HEK293T (cell line): ENCODE data around the gene GTPBP6.

ENCODE experiments used
- ELF4 ChIP-seq: fragments of 450-650 bp; IDR thresholded peaks from 2 replicates; pipeline ENCODE4 v1.6.1; 2017; ENCODE audit warnings: antibody characterized with exemption
- FOXK2 ChIP-seq: fragments of 450-650 bp; IDR thresholded peaks from 2 replicates; pipeline ENCODE4 v1.6.1; 2016; ENCODE audit warnings: mild to moderate bottlenecking
- FOXM1 ChIP-seq: fragments of 450-650 bp; IDR thresholded peaks from 2 replicates; pipeline ENCODE4 v1.6.1; 2017; ENCODE audit warnings: mild to moderate bottlenecking, borderline replicate concordance
- L3MBTL2 ChIP-seq: fragments of 450-650 bp; conservative IDR thresholded peaks from 2 replicates; pipeline ENCODE4 v1.6.1; 2016; ENCODE audit warnings: mild to moderate bottlenecking
- PKNOX1 ChIP-seq: fragments of 450-650 bp; IDR thresholded peaks from 2 replicates; pipeline ENCODE4 v1.6.1; 2016
- SUZ12 ChIP-seq: fragments of 450-650 bp; IDR thresholded peaks from 2 replicates; pipeline ENCODE4 v1.6.1; 2016; ENCODE audit warnings: mild to moderate bottlenecking
- TARDBP ChIP-seq: fragments of 450-650 bp; IDR thresholded peaks from 2 replicates; pipeline ENCODE4 v1.6.1; 2016

DNA sequence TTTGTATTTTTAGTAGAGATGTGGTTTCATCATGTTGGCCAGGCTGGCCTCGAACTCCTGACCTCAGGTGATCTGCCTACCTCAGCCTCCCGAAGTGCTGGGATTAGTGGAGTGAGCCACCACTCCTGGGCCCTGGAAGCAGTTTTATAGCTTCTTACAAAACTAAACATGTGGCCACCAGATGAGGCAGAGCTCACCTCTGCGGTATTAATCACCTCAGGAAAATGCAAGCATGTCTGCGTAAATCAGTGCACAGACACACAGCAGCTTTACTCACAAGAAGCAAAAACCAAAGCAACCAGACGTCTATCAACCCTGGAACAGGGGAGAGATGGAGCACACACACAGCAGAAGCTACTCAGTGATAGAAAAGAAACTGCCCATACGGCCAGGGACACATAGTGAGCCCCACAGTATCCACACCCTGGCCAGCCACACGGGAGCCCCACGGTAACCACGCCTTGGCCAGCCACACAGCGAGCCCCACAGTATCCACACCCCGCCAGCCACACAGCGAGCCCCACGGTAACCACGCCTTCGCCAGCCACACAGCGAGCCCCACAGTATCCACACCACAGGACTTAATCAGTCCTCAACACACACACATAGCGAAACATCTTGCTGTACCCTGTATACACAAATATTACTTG, 37.9 kb upstream of the GTPBP6 start:
- TF ChIP-seq SUZ12 (no peak), TARDBP (no peak), FOXM1 (no peak), FOXK2 (no peak), L3MBTL2 (no peak), PKNOX1 (no peak), ELF4 (no peak)
